Spinal cord (tissue), 10 donors: ENCODE results near the gene SPTLC3. TPM values are rescaled to one million over a fixed set of nuclear protein-coding genes. Genes with fewer than 3 reads are reported as not detected.

Experiments used
- DNase-seq, 6 donors: peaks; one replicate each; pipeline versions ENCODE4 v3.0.0 to v3.0.0-alpha.2; 2013 to 2015; ENCODE audit warnings: low spot score in 6 of 6, low read depth in 4 of 6
- H3K27ac ChIP-seq: one replicate; pipeline ENCODE4 v1.5.1; 2013; ENCODE audit warnings: low read depth, low read length, control low read depth
- H3K27me3 ChIP-seq: one replicate; pipeline ENCODE4 v1.6.1; 2013; ENCODE audit warnings: low read length; ENCODE audit not compliant: control insufficient read depth, insufficient read depth
- H3K36me3 ChIP-seq: one replicate; pipeline ENCODE4 v1.6.1; 2013; ENCODE audit warnings: low read length; ENCODE audit not compliant: control insufficient read depth, insufficient read depth
- H3K4me1 ChIP-seq: one replicate; pipeline ENCODE4 v1.6.1; 2013; ENCODE audit warnings: low read length; ENCODE audit not compliant: control insufficient read depth, insufficient read depth
- H3K4me3 ChIP-seq: one replicate; pipeline ENCODE4 v1.5.1; 2013; ENCODE audit warnings: low read depth, low read length, control low read depth
- H3K9me3 ChIP-seq: one replicate; pipeline ENCODE4 v1.6.1; 2013; ENCODE audit warnings: low read length; ENCODE audit not compliant: control insufficient read depth, insufficient read depth
- WGBS: methylation state at CpG from one replicate; pipeline ENCODE4 v1.1.5; 2013; ENCODE audit warnings: missing lambda C conversion rate; ENCODE audit not compliant: insufficient coverage; 5-methylcytosine and 5-hydroxymethylcytosine counted together
- polyA plus RNA-seq, 2 donors: library from polyadenylated mRNA; unstranded; fragments of 120-200 nt; gene quantifications; one replicate each; pipeline ENCODE4 v1.2.1, GENCODE V29; 2013; ENCODE audit not compliant: insufficient read length in 2 of 2
- total RNA-seq, 2 donors: library from RNA; depleted of rRNA in 1 of 2; stranded (reverse); fragments of 120-200 nt in 1 of 2; fragments of >200 nt in 1 of 2; gene quantifications; one replicate each; pipeline versions ENCODE4 v1.2.3 to v1.2.4, GENCODE V29; 2013 to 2014
- donor health status: healthy.

SPTLC3 gene
- total and polyA plus RNA-seq, 4 donors = 3.5 to 53.6 (median 20.0) TPM

DNA sequence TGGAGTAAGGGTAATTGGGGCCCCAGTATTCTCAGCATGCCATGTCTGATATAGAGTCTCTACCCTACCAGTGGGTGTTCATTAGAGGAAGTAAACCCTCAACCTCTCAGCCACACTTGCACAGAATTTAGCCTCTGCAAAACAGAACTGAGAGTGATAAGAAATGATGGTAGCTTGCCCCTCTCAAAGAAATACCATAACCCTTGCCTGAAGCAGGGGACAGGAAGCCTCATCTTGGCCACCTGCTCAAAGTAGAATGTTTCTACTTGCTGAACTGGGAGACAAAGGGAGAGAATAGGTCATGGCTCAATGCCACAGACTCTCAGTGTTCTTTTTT is 33.7 kb downstream of the SPTLC3 start:
- H3K27ac ChIP-seq = no peak overlapping the region
- no peak overlapping the region for H3K4me3 ChIP-seq
- DNase-seq = no peak
- H3K36me3 ChIP-seq = no peaks in the 10 kb centered on the region
- no peaks in the 10 kb centered on the region for H3K27me3 ChIP-seq
- H3K4me1 ChIP-seq = no peaks in the 10 kb centered on the region
- no peaks in the 10 kb centered on the region for H3K9me3 ChIP-seq

DNA sequence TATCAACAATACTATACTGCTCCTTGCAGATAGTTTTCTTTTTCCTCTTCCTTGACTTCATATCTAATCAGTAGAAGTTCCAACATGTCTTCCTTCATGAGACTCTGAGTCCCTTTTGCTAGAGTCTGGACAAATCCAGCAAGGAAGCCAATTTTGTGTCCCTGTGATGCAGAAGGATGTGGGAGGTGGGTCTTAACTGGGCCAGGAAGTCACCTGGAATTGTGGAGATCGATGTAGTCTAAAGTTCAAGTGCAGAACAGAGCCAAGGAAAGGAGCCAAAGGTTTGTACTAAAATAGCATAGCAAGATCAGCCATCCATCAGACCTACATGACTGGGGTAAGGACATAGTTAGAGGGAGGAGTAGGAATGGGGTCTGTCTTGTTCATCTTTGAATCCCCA is 37.6 kb downstream of the SPTLC3 start:
- no peak overlapping the region for H3K4me3 ChIP-seq
- no peaks in the 10 kb centered on the region for H3K4me1 ChIP-seq
- no peak for DNase-seq
- no peaks in the 10 kb centered on the region for H3K36me3 ChIP-seq
- 100% methylated on average over 1 of the region's 1 CpG for WGBS
- H3K27me3 ChIP-seq = no peaks in the 10 kb centered on the region
- no peaks in the 10 kb centered on the region for H3K9me3 ChIP-seq
- no peak overlapping the region for H3K27ac ChIP-seq

DNA sequence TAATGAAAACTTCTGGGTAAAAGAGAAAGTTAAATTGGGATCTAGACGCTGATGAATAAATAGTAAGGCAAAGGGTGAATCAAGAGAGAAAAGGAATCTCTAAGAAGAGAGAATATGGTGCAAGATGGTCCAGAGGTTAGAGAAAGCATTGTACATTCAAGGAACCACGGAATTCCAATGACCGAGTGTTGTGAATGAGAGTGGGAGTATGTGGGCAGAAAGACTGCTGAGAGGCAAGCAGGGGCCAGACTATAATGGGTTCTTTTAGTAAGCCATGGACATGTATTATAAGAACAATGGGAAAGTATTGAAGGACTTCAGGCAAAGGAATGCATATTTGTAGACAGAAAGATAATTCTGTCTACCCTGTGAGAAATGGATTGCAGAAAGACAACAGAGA is 45.2 kb downstream of the SPTLC3 start:
- Histone ChIP-seq H3K4me1 (no peaks in the 10 kb centered on the region), H3K27me3 (no peaks in the 10 kb centered on the region), H3K27ac (no peak overlapping the region), H3K36me3 (no peaks in the 10 kb centered on the region), H3K9me3 (no peaks in the 10 kb centered on the region), H3K4me3 (no peak overlapping the region)
- DNase-seq = no peak
- WGBS = 55% methylated on average over 3 of the region's 3 CpGs

DNA sequence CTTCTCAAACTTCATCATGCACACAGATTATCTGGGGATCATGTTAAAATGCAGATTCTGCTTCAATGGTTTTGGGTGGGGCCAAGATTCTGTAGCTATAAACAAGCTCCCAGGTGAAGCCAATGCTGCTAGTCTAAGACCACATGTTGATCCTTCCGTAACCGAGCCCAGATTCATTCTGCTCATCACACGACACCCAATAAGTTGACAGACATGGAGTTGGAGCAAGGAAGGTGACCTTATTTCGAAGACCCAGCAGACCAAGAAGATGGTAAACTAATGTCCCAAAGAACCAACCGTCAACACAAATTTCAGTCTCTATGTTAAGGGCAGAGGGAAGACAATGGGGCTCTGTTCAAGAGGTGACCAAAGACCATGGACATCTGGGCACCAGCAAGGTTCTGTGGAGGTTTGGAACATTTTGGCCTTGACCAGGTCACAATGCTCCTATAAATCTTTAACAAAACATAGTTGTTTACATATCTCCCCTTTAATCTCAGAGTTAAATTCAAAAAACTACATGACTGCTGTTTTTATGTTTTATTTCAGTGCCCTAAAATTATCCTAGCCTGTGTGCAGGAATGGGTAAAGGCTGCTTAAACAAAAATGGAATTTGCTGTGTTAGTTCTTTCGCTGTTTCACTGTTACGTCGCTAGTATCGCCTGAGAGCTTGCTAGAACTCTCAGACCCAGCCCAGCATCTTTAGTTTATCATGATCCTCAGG is 50.1 kb downstream of the SPTLC3 start:
- 86% methylated on average over 4 of the region's 9 CpGs for WGBS
- Histone ChIP-seq H3K36me3 (no peaks in the 10 kb centered on the region), H3K9me3 (no peaks in the 10 kb centered on the region), H3K27ac (no peak overlapping the region), H3K4me3 (no peak overlapping the region), H3K4me1 (no peaks in the 10 kb centered on the region), H3K27me3 (no peaks in the 10 kb centered on the region)
- DNase-seq = no peak

DNA sequence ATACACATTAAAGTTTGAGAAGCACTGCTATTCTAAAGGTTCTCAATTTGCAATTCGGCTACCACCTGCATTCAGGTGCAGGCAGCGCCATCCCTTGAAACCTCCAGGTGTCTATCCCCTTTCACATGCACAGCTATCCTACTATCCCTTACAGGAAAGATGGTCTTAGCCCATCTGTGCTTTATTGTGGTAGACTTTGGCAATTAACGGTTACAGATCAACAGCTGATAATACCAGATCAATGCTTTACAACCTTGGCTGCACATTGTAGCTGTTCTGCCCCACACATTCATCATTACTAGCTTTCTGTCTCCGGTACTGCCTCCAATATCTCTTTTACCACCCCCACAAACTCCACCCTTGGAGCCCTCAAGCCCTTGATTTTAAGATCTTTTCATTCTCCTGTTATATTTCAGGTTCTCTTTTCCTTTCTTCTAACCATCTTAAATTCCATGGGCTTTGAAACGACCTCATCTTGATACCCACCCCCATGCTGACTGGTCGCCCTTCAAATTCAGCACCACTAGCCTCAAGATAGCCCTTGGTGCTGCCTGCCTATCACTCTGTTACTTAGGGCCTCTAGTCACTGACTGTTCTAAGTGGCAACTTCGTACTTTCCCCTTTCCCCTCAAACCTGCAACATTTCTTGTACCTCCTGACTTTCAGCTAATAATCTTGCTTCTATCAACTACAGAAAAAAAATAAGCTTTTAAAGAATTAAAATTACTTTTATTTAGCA is 50.8 kb downstream of the SPTLC3 start:
- no peaks in the 10 kb centered on the region for H3K27me3 ChIP-seq
- WGBS = 62% methylated on average over 6 of the region's 7 CpGs

DNA sequence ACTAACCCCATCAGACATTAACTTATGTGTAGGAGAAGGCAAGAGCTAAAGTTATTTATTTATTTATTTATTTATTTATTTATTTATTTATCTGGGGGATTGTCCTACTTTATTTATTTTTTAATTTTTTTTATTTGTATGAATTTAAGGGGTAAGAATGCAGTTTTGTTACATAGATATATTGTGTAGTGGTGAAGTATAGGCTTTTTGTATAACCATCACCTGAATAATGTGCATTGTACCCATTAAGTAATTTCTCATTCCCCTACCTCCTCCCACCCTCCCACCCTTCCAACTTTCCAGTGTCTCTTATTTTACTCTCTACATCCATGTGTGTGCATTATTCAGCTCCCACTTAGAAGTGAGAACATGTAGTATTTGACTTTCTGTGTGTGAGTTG is 51.6 kb downstream of the SPTLC3 start:
- Histone ChIP-seq H3K4me1 (no peaks in the 10 kb centered on the region), H3K36me3 (no peaks in the 10 kb centered on the region), H3K4me3 (no peak overlapping the region), H3K27me3 (no peaks in the 10 kb centered on the region), H3K9me3 (no peaks in the 10 kb centered on the region), H3K27ac (no peak overlapping the region)
- DNase-seq = no peak

More for the DNA sequence above, 50.8 kb downstream of the SPTLC3 start:
- Histone ChIP-seq H3K36me3 (no peaks in the 10 kb centered on the region), H3K4me1 (no peaks in the 10 kb centered on the region), H3K9me3 (no peaks in the 10 kb centered on the region), H3K4me3 (no peak overlapping the region), H3K27ac (no peak overlapping the region)
- no peak for DNase-seq

DNA sequence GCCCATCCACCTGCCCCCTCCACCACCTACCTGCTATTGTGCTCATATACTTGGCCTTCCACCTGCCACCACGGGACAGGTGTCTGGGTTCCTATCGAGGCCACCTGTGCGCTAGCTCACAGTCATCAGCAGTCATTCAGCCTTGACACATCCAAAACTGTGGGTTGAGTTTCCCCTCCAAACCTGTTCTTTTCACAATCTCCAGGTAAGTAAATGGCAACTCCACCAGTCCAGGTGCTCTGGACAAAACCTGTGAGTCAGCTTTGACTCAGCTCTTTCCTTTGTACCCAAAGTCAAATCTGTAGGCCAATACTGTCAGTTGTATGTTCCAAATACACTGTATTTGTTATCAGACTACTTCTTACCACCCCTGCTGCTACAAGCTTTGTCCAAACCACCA is 52.6 kb downstream of the SPTLC3 start:
- Histone ChIP-seq H3K4me3 (no peak overlapping the region), H3K36me3 (no peaks in the 10 kb centered on the region), H3K4me1 (no peaks in the 10 kb centered on the region), H3K9me3 (no peaks in the 10 kb centered on the region), H3K27me3 (no peaks in the 10 kb centered on the region), H3K27ac (no peak overlapping the region)
- DNase-seq = no peak
- WGBS = 100% methylated on average over 3 of the region's 3 CpGs

DNA sequence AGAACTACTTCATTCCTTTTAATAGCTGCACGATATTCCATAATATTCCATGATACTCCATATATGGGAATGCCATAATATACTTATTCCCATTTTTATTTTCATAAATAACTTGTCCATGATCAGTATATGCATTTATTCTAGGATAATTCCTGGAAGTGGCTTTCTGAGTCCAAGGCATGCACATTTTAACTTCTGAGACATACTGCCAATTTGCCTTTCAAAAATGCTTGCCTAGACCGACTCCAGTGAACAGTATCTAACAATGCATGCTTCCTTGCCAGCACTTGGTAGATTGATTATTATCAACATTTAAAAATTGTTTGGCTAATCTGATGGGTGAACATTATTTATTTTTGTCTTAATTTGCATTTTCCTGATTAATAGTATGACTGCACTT is 54.0 kb downstream of the SPTLC3 start:
- no peaks in the 10 kb centered on the region for H3K9me3 ChIP-seq
- no peak for DNase-seq
- H3K27ac ChIP-seq = no peak overlapping the region
- H3K36me3 ChIP-seq = no peaks in the 10 kb centered on the region
- H3K27me3 ChIP-seq = no peaks in the 10 kb centered on the region
- no CpG with 5 or more reads among the region's 2 CpGs for WGBS
- H3K4me1 ChIP-seq = no peaks in the 10 kb centered on the region
- H3K4me3 ChIP-seq = no peak overlapping the region

DNA sequence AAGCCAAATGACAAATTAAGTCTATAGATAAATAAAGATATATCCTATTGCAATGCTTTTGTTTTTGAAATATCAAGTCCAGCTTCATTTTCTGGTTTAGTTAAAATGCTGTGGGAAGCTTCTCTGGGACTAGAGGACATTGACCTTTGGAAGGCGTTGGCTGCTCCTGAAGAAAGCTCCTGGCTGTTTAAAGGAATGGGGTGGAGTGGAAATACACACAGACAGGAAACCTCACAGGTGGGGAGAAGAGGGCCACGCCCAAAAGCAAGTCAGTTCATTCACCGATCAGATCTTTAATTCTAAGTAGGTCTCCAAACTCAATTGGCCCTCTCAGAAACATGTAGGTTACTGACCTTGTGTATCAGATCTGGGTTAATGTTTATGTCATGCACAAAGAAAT is 59.6 kb downstream of the SPTLC3 start:
- Histone ChIP-seq H3K27ac (no peak overlapping the region), H3K27me3 (no peaks in the 10 kb centered on the region), H3K4me3 (no peak overlapping the region), H3K4me1 (no peaks in the 10 kb centered on the region), H3K36me3 (no peaks in the 10 kb centered on the region), H3K9me3 (no peaks in the 10 kb centered on the region)
- no peak for DNase-seq
- 80% methylated on average over 2 of the region's 3 CpGs for WGBS

DNA sequence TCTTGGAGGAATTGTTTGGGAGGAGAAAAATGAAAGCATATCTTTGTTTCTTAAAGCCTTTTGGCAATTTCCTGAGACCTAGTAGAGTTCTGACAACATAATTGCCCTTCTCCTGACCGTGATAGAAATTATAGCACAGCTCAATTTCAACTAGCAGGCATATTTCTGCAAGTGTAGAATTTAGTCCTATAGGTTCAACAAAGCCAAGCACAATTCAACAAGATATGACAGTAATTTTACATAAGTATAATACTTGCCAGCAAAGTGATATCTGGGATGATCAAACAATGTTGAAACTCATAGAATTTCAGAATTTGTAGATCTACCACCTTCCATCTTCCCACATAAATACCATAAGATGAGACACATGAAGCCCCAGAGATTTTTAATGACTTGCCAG is 73.1 kb downstream of the SPTLC3 start:
- no peak overlapping the region for H3K27ac ChIP-seq
- WGBS = no CpG with 5 or more reads among the region's 1 CpG

More for the DNA sequence above, 73.1 kb downstream of the SPTLC3 start:
- Histone ChIP-seq H3K27me3 (no peaks in the 10 kb centered on the region), H3K4me3 (no peak overlapping the region), H3K9me3 (no peaks in the 10 kb centered on the region), H3K36me3 (no peaks in the 10 kb centered on the region), H3K4me1 (no peaks in the 10 kb centered on the region)
- DNase-seq = no peak
